Natural killer cell (primary cell): ENCODE results near the gene VPS18. TPM values are rescaled to one million over a fixed set of nuclear protein-coding genes. Genes with fewer than 3 reads are reported as not detected.
A peak's percentile ranks its signal among the peaks of the same experiment; 100 is the strongest.

Source experiments
- ATAC-seq, 3 donors: fragments of 150-1000 bp in 2 of 3; fragments of 200-7000 bp in 1 of 3; cut with Tn5 transposase; 1 replicate in 1 of 3; 2 replicates in 2 of 3; pipeline ENCODE4 v1.10.0; 2021; ENCODE audit warnings: mild to moderate bottlenecking in 2 of 3, moderate library complexity in 2 of 3
- DNase-seq, 2 donors: peaks; one replicate each; pipeline versions ENCODE4 v3.0.0 to v3.0.0-alpha.2; 2013 to 2021; ENCODE audit warnings: mixed read lengths in 1 of 2
- H3K27ac ChIP-seq: one replicate; pipeline ENCODE4 v1.5.1; 2013; ENCODE audit warnings: mild to moderate bottlenecking, low read length
- H3K27me3 ChIP-seq: one replicate; pipeline ENCODE4 v1.6.1; 2013; ENCODE audit warnings: low read length; ENCODE audit not compliant: control insufficient read depth, insufficient read depth
- H3K36me3 ChIP-seq: one replicate; pipeline ENCODE4 v1.6.1; 2013; ENCODE audit warnings: low read length; ENCODE audit not compliant: control insufficient read depth, insufficient read depth
- H3K4me1 ChIP-seq: one replicate; pipeline ENCODE4 v1.6.1; 2013; ENCODE audit warnings: low read length; ENCODE audit not compliant: control insufficient read depth, insufficient read depth
- H3K4me3 ChIP-seq: one replicate; pipeline ENCODE4 v1.5.1; 2013; ENCODE audit warnings: low read length
- H3K9me3 ChIP-seq: one replicate; pipeline ENCODE4 v1.6.1; 2013; ENCODE audit warnings: low read length; ENCODE audit not compliant: control insufficient read depth, insufficient read depth
- H3K27ac Mint-ChIP-seq, 2 donors: one replicate each; pipeline ENCODE4 v1.8.0; 2022; ENCODE audit warnings: mild to moderate bottlenecking in 2 of 2, mixed read lengths in 2 of 2, moderate library complexity in 1 of 2
- H3K27me3 Mint-ChIP-seq, 2 donors: one replicate each; pipeline ENCODE4 v1.8.0; 2022; ENCODE audit warnings: low read depth in 2 of 2, mixed read lengths in 2 of 2
- H3K36me3 Mint-ChIP-seq: one replicate; pipeline ENCODE4 v1.8.0; 2022; ENCODE audit warnings: mixed read lengths
- H3K4me1 Mint-ChIP-seq, 2 donors: one replicate each; pipeline ENCODE4 v1.8.0; 2022; ENCODE audit warnings: mixed read lengths in 2 of 2
- H3K4me3 Mint-ChIP-seq: one replicate; pipeline ENCODE4 v1.8.0; 2022; ENCODE audit warnings: mild to moderate bottlenecking, moderate library complexity, mixed read lengths
- H3K9me3 Mint-ChIP-seq, 2 donors: one replicate each; pipeline ENCODE4 v1.8.0; 2022; ENCODE audit warnings: mixed read lengths in 2 of 2
- CTCF ChIP-seq: fragments of 200-600 bp; IDR thresholded peaks from one replicate; pipeline ENCODE4 v1.8.0; 2022; ENCODE audit warnings: antibody characterized with exemption
- WGBS: methylation state at CpG from one replicate; pipeline ENCODE4 v1.1.7; 2013; ENCODE audit warnings: missing lambda C conversion rate; ENCODE audit not compliant: insufficient coverage; 5-methylcytosine and 5-hydroxymethylcytosine counted together
- intact Hi-C: fragments of 100-400 bp; cut with micrococcal nuclease; formaldehyde crosslinking; loops from one replicate; pipeline ENCODE4 v1.14.2; 2022
- total RNA-seq, 4 donors: library from RNA; stranded (reverse); fragments of 120-200 nt in 1 of 4; gene quantifications; one replicate each; pipeline versions ENCODE4 v1.2.3 to v1.2.4, GENCODE V29; 2013 to 2022

The VPS18 gene
- total RNA-seq, 3 donors from 2014 or later (not counting 1 experiment from before 2014, with no cell fraction given) = 30.8 to 35.6 (median 34.1) TPM

GRCh38 chr15:40891138-40891537 is 3.1 kb upstream of the VPS18 start:
- intact Hi-C loops = loop anchor here (5.0 to 10.0 kb wide), 2 partner anchors 214 to 326 kb away; partner anchors contain the start of genes CCDC32 and RPUSD2
- Mint-ChIP-seq H3K4me3 (no peak overlapping the region), H3K4me1 (peaks cover 34 to 36% of the 10 kb centered on the region in 2 donors), H3K27me3 (peaks cover 0 to 5% of the 10 kb centered on the region in 2 donors), H3K27ac (no peak overlapping the region), H3K36me3 (no peaks in the 10 kb centered on the region), H3K9me3 (no peaks in the 10 kb centered on the region)
- Histone ChIP-seq H3K4me3 (no peak overlapping the region), H3K36me3 (peaks cover 5% of the 10 kb centered on the region), H3K4me1 (peaks cover 29% of the 10 kb centered on the region), H3K9me3 (no peaks in the 10 kb centered on the region), H3K27me3 (no peaks in the 10 kb centered on the region), H3K27ac (no peak overlapping the region)
- ATAC-seq = no peak
- no peak for TF ChIP-seq CTCF
- WGBS = 91% methylated on average over 5 of the region's 5 CpGs
- DNase-seq = no peak

- H3K36me3 Mint-ChIP-seq = no peaks in the 10 kb centered on the region
- H3K27ac ChIP-seq = no peak overlapping the region
- H3K4me3 ChIP-seq = no peak overlapping the region
- H3K9me3 Mint-ChIP-seq = no peaks in the 10 kb centered on the region
- 15% methylated on average over 3 of the region's 4 CpGs for WGBS
- no peaks in the 10 kb centered on the region for H3K27me3 ChIP-seq
- intact Hi-C loops = loop anchor here (5.0 to 10.0 kb wide), 2 partner anchors 215 to 327 kb away; partner anchors contain the start of genes CCDC32 and RPUSD2
- peaks cover 30% of the 10 kb centered on the region for H3K4me1 ChIP-seq
- H3K4me1 Mint-ChIP-seq = peaks cover 37% of the 10 kb centered on the region in 2 donors
- no peaks in the 10 kb centered on the region for H3K9me3 ChIP-seq
- H3K36me3 ChIP-seq = peaks cover 10% of the 10 kb centered on the region
- DNase-seq = peak in 1 of 2 donors; percentile 59
- no peak for ATAC-seq
- peaks cover 0 to 5% of the 10 kb centered on the region in 2 donors for H3K27me3 Mint-ChIP-seq
- peak overlapping the region; percentile 62 for H3K4me3 Mint-ChIP-seq
- peak overlapping the region in 1 of 2 donors; percentile 98 for H3K27ac Mint-ChIP-seq
- peak; percentile 53 for TF ChIP-seq CTCF
Measured at GRCh38 chr15:40891810-40892446, 2.3 kb upstream of the VPS18 start.

- no peaks in the 10 kb centered on the region for H3K36me3 Mint-ChIP-seq
- Histone ChIP-seq H3K36me3 (peaks cover 14% of the 10 kb centered on the region), H3K9me3 (no peaks in the 10 kb centered on the region), H3K4me3 (no peak overlapping the region), H3K4me1 (peaks cover 30% of the 10 kb centered on the region), H3K27ac (no peak overlapping the region), H3K27me3 (no peaks in the 10 kb centered on the region)
- peak overlapping the region in 1 of 2 donors; percentile 98 for H3K27ac Mint-ChIP-seq
- DNase-seq = no peak
- peak overlapping the region; percentile 28 for H3K4me3 Mint-ChIP-seq
- intact Hi-C loops = loop anchor here (5.0 to 10.0 kb wide), 2 partner anchors 215 to 328 kb away; partner anchors contain the start of genes CCDC32 and RPUSD2
- no peaks in the 10 kb centered on the region for H3K9me3 Mint-ChIP-seq
- WGBS = 93% methylated on average over 2 of the region's 2 CpGs
- no peak for TF ChIP-seq CTCF
- peaks cover 0 to 5% of the 10 kb centered on the region in 2 donors for H3K27me3 Mint-ChIP-seq
- H3K4me1 Mint-ChIP-seq = peaks cover 37 to 43% of the 10 kb centered on the region in 2 donors
- ATAC-seq = no peak
Measured at GRCh38 chr15:40892447-40893012, 1.7 kb upstream of the VPS18 start.
